GM12878 (cell line): ENCODE results near the gene PAOX. TPM values are rescaled to one million over a fixed set of nuclear protein-coding genes. Genes with fewer than 3 reads are reported as not detected.

Experiments
- BHLHE40 ChIP-seq, 2 experiments: fragments of 450-650 bp in 1 of 2; IDR thresholded peaks; 2 replicates each; pipeline ENCODE4 v1.6.1; 2011 to 2017; ENCODE audit warnings: low read depth in 2 of 2, borderline replicate concordance in 1 of 2, improper control_type of control experiment in 1 of 2, low read length in 1 of 2, mild to moderate bottlenecking in 1 of 2
- BMI1 ChIP-seq: fragments of 450-650 bp; IDR thresholded peaks from 2 replicates; pipeline ENCODE4 v1.6.1; 2016; ENCODE audit warnings: mild to moderate bottlenecking, moderate library complexity, borderline replicate concordance
- CHD4 ChIP-seq: fragments of 200-600 bp; sonication (generic); IDR thresholded peaks from 2 replicates; pipeline ENCODE4 v1.6.1; 2016; ENCODE audit warnings: mild to moderate bottlenecking
- EED ChIP-seq: sonication (generic); IDR thresholded peaks from 2 replicates; pipeline ENCODE4 v1.6.1; 2016; ENCODE audit warnings: antibody characterized with exemption, low read depth
- ESRRA ChIP-seq: IDR thresholded peaks from 2 replicates; pipeline ENCODE4 v1.6.1; 2012; ENCODE audit warnings: mild to moderate bottlenecking, low read length, improper control_type of control experiment
- GATAD2B ChIP-seq: fragments of 450-650 bp; conservative IDR thresholded peaks from 2 replicates; pipeline ENCODE4 v1.6.1; 2017; ENCODE audit warnings: low read depth, mild to moderate bottlenecking, moderate library complexity
- HDAC6 ChIP-seq: fragments of 200-600 bp; sonication (generic); IDR thresholded peaks from one replicate; pipeline ENCODE4 v1.8.0; 2017; ENCODE audit warnings: antibody characterized with exemption; ENCODE audit not compliant: unreplicated experiment
- JUNB ChIP-seq: IDR thresholded peaks from 2 replicates; pipeline ENCODE4 v1.6.1; 2016; ENCODE audit warnings: antibody characterized with exemption, mild to moderate bottlenecking
- MTA2 ChIP-seq: fragments of 450-650 bp; IDR thresholded peaks from 2 replicates; pipeline ENCODE4 v1.6.1; 2016; ENCODE audit warnings: low read depth, mild to moderate bottlenecking, moderate library complexity
- NFYB ChIP-seq: IDR thresholded peaks from 2 replicates; pipeline ENCODE4 v1.6.1; 2011; ENCODE audit warnings: low read depth, mild to moderate bottlenecking, low read length, improper control_type of control experiment, moderate library complexity; ENCODE audit not compliant: insufficient read depth
- POLR2AphosphoS2 ChIP-seq: IDR thresholded peaks from 2 replicates; pipeline ENCODE4 v1.6.1; 2011; ENCODE audit warnings: low read depth, mild to moderate bottlenecking, low read length, improper control_type of control experiment, moderate library complexity
- STAT1 ChIP-seq: fragments of 450-650 bp; conservative IDR thresholded peaks from 2 replicates; pipeline ENCODE4 v1.6.1; 2014; ENCODE audit warnings: antibody characterized with exemption, mild to moderate bottlenecking
- YBX1 ChIP-seq: fragments of 450-650 bp; IDR thresholded peaks from 2 replicates; pipeline ENCODE4 v1.6.1; 2016; ENCODE audit warnings: antibody characterized with exemption
- polyA plus RNA-seq, 11 experiments: library from polyadenylated mRNA; depleted of rRNA in 4 of 11; unstranded in 6 of 11; stranded (reverse) in 5 of 11; fragments of >200 nt; fragmentation: Nextera tagmentation in 4 of 11; fragmentation: Illumina TruSeq in 1 of 11; extraction: Ambion mirVana in 4 of 11; extraction: Trizol in 1 of 11; gene quantifications; 1 replicate in 1 of 11; 2 replicates in 10 of 11; pipeline versions ENCODE4 v1.2.1 to v1.2.3, GENCODE V29; 2011 to 2016; ENCODE audit warnings: inconsistent platforms in 2 of 11, missing spikeins in 2 of 11, low read depth in 1 of 11
- total RNA-seq, 4 experiments: library from RNA; depleted of rRNA in 3 of 4; stranded (reverse); fragments of >200 nt in 3 of 4; fragmentation: Illumina TruSeq in 1 of 4; extraction: Trizol in 1 of 4; gene quantifications; 2 replicates each; pipeline versions ENCODE4 v1.2.1 to v1.2.3, GENCODE V29; 2013 to 2021
- TF ChIP-seq, protein P1 (sequence below): fragments of 450-650 bp; IDR thresholded peaks from 2 replicates; pipeline ENCODE4 v1.6.1; 2017; ENCODE audit warnings: mild to moderate bottlenecking, moderate library complexity
- TF ChIP-seq, protein P2 (sequence below): IDR thresholded peaks from 2 replicates; pipeline ENCODE4 v1.6.1; 2011; ENCODE audit warnings: borderline replicate concordance, low read depth, mild to moderate bottlenecking, moderate library complexity, mixed read lengths, low read length; ENCODE audit not compliant: insufficient read depth; ENCODE audit errors: extremely low read length
- TF ChIP-seq, protein P3 (sequence below): IDR thresholded peaks from 2 replicates; pipeline ENCODE4 v1.6.1; 2012; ENCODE audit warnings: improper control_type of control experiment, low read depth, low read length; ENCODE audit not compliant: insufficient replicate concordance
- TF ChIP-seq, protein P4 (sequence below): fragments of 450-650 bp; IDR thresholded peaks from 2 replicates; pipeline ENCODE4 v1.6.1; 2018; ENCODE audit warnings: mild to moderate bottlenecking, low read depth, moderate library complexity; ENCODE audit not compliant: partially characterized antibody

The PAOX gene
- total and polyA plus RNA-seq, 10 of the 15 experiments (the other 5 are each of a cell fraction or from before 2014, with no cell fraction given): 1.2 to 22.2 (median 10.5) TPM

DNA sequence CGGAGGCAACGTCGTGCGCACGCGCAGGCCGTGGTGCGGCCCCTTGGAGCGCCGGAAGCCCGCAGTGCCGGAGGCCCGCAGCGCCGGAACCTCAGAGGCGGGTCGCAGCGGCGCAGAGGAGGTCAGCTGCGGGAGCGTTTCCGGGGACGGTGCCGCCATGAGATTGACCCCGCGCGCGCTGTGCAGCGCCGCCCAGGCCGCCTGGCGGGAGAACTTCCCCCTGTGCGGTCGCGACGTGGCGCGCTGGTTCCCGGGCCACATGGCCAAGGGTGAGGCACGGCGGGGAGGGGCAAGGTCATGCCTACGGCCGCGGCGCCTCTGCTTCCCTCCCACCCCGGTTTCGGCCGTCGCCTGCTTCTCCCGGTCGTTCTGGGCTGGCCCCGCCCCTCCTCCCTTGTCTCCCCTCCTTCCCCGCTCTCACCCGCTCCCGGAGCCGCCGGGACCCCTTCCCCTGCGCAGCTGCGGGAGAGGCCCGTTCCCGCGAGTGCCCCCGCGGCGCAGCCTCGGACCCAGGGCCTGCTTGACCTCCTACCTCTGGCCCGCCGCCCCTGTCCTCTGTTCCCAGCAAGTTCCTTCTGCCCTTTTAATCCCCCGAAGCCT is 15.1 kb downstream of the PAOX start, which contains the start of gene MTG1 (continued):
- TF ChIP-seq ESRRA: peak; percentile 70; the same call in 1 of the 2 replicates
- TF ChIP-seq GATAD2B: peak; percentile 96
- TF ChIP-seq EED: no peak
- peak; percentile 72 for TF ChIP-seq POLR2AphosphoS2
- TF ChIP-seq HDAC6: no peak
- peak; percentile 62; the same call in 1 of the 2 replicates for TF ChIP-seq STAT1
- no peak for TF ChIP-seq CHD4
- no peak for TF ChIP-seq BMI1
- no peak for TF ChIP-seq NFYB
- TF ChIP-seq BHLHE40 (IDR thresholded peaks at IDR 0.05; ENCODE audit: borderline replicate concordance in 1 of 2, low read depth in 2 of 2, low read length in 1 of 2): peak; percentile 55 to 82
- no peak for TF ChIP-seq JUNB
- TF ChIP-seq, protein P1, sequence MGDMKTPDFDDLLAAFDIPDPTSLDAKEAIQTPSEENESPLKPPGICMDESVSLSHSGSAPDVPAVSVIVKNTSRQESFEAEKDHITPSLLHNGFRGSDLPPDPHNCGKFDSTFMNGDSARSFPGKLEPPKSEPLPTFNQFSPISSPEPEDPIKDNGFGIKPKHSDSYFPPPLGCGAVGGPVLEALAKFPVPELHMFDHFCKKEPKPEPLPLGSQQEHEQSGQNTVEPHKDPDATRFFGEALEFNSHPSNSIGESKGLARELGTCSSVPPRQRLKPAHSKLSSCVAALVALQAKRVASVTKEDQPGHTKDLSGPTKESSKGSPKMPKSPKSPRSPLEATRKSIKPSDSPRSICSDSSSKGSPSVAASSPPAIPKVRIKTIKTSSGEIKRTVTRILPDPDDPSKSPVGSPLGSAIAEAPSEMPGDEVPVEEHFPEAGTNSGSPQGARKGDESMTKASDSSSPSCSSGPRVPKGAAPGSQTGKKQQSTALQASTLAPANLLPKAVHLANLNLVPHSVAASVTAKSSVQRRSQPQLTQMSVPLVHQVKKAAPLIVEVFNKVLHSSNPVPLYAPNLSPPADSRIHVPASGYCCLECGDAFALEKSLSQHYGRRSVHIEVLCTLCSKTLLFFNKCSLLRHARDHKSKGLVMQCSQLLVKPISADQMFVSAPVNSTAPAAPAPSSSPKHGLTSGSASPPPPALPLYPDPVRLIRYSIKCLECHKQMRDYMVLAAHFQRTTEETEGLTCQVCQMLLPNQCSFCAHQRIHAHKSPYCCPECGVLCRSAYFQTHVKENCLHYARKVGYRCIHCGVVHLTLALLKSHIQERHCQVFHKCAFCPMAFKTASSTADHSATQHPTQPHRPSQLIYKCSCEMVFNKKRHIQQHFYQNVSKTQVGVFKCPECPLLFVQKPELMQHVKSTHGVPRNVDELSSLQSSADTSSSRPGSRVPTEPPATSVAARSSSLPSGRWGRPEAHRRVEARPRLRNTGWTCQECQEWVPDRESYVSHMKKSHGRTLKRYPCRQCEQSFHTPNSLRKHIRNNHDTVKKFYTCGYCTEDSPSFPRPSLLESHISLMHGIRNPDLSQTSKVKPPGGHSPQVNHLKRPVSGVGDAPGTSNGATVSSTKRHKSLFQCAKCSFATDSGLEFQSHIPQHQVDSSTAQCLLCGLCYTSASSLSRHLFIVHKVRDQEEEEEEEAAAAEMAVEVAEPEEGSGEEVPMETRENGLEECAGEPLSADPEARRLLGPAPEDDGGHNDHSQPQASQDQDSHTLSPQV: peak; percentile 74
- TF ChIP-seq MTA2: no peak
- TF ChIP-seq, protein P2, sequence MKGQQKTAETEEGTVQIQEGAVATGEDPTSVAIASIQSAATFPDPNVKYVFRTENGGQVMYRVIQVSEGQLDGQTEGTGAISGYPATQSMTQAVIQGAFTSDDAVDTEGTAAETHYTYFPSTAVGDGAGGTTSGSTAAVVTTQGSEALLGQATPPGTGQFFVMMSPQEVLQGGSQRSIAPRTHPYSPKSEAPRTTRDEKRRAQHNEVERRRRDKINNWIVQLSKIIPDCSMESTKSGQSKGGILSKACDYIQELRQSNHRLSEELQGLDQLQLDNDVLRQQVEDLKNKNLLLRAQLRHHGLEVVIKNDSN: peak; percentile 40
- TF ChIP-seq, protein P3, sequence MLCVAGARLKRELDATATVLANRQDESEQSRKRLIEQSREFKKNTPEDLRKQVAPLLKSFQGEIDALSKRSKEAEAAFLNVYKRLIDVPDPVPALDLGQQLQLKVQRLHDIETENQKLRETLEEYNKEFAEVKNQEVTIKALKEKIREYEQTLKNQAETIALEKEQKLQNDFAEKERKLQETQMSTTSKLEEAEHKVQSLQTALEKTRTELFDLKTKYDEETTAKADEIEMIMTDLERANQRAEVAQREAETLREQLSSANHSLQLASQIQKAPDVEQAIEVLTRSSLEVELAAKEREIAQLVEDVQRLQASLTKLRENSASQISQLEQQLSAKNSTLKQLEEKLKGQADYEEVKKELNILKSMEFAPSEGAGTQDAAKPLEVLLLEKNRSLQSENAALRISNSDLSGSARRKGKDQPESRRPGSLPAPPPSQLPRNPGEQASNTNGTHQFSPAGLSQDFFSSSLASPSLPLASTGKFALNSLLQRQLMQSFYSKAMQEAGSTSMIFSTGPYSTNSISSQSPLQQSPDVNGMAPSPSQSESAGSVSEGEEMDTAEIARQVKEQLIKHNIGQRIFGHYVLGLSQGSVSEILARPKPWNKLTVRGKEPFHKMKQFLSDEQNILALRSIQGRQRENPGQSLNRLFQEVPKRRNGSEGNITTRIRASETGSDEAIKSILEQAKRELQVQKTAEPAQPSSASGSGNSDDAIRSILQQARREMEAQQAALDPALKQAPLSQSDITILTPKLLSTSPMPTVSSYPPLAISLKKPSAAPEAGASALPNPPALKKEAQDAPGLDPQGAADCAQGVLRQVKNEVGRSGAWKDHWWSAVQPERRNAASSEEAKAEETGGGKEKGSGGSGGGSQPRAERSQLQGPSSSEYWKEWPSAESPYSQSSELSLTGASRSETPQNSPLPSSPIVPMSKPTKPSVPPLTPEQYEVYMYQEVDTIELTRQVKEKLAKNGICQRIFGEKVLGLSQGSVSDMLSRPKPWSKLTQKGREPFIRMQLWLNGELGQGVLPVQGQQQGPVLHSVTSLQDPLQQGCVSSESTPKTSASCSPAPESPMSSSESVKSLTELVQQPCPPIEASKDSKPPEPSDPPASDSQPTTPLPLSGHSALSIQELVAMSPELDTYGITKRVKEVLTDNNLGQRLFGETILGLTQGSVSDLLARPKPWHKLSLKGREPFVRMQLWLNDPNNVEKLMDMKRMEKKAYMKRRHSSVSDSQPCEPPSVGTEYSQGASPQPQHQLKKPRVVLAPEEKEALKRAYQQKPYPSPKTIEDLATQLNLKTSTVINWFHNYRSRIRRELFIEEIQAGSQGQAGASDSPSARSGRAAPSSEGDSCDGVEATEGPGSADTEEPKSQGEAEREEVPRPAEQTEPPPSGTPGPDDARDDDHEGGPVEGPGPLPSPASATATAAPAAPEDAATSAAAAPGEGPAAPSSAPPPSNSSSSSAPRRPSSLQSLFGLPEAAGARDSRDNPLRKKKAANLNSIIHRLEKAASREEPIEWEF: no peak
- TF ChIP-seq, protein P4, sequence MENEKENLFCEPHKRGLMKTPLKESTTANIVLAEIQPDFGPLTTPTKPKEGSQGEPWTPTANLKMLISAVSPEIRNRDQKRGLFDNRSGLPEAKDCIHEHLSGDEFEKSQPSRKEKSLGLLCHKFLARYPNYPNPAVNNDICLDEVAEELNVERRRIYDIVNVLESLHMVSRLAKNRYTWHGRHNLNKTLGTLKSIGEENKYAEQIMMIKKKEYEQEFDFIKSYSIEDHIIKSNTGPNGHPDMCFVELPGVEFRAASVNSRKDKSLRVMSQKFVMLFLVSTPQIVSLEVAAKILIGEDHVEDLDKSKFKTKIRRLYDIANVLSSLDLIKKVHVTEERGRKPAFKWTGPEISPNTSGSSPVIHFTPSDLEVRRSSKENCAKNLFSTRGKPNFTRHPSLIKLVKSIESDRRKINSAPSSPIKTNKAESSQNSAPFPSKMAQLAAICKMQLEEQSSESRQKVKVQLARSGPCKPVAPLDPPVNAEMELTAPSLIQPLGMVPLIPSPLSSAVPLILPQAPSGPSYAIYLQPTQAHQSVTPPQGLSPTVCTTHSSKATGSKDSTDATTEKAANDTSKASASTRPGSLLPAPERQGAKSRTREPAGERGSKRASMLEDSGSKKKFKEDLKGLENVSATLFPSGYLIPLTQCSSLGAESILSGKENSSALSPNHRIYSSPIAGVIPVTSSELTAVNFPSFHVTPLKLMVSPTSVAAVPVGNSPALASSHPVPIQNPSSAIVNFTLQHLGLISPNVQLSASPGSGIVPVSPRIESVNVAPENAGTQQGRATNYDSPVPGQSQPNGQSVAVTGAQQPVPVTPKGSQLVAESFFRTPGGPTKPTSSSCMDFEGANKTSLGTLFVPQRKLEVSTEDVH: no peak
- TF ChIP-seq YBX1: no peak
